K562 (cell line): ENCODE results near the gene CPED1. TPM values are rescaled to one million over a fixed set of nuclear protein-coding genes. Genes with fewer than 3 reads are reported as not detected.

ENCODE experiments used
- ARHGAP35 ChIP-seq: fragments of 450-650 bp; IDR thresholded peaks from 2 replicates; pipeline ENCODE4 v1.6.1; 2018; ENCODE audit not compliant: partially characterized antibody
- EP300 ChIP-seq: IDR thresholded peaks from 2 replicates; pipeline ENCODE4 v1.6.1; 2012; ENCODE audit warnings: low read length, improper control_type of control experiment
- MCM7 ChIP-seq, 2 experiments: fragments of 450-650 bp; IDR thresholded peaks; 2 replicates each; pipeline ENCODE4 v1.6.1; 2016 to 2018
- RAD51 ChIP-seq: fragments of 450-650 bp; IDR thresholded peaks from 2 replicates; pipeline ENCODE4 v1.7.1; 2016; ENCODE audit warnings: low read depth, mild to moderate bottlenecking, borderline replicate concordance
- U2AF1 ChIP-seq: fragments of 200-400 bp; formaldehyde crosslinking; optimal IDR thresholded peaks from 2 replicates; pipeline ENCODE3; 2017; ENCODE audit warnings: mild to moderate bottlenecking, low read depth, low read length, moderate library complexity
- polyA plus RNA-seq, 8 experiments: library from polyadenylated mRNA; depleted of rRNA in 4 of 8; stranded (reverse) in 5 of 8; unstranded in 3 of 8; fragments of >200 nt; fragmentation: Nextera tagmentation in 2 of 8; fragmentation: Illumina TruSeq in 1 of 8; extraction: Ambion mirVana in 2 of 8; extraction: Trizol in 1 of 8; gene quantifications; 2 replicates each; pipeline versions ENCODE4 v1.2.1 to v1.2.3, GENCODE V29; 2011 to 2014; ENCODE audit warnings: inconsistent platforms in 1 of 8, missing spikeins in 1 of 8
- total RNA-seq, 7 experiments: library from RNA; depleted of rRNA in 6 of 7; stranded (reverse); fragments of >200 nt in 6 of 7; fragmentation: Illumina TruSeq in 2 of 7; extraction: Trizol in 2 of 7; gene quantifications; 2 replicates each; pipeline versions ENCODE4 v1.2.1 to v1.2.3, GENCODE V29; 2011 to 2021; ENCODE audit warnings: low replicate concordance in 1 of 7
- TF ChIP-seq, protein P1 (sequence below): fragments of 450-650 bp; IDR thresholded peaks from 2 replicates; pipeline ENCODE4 v1.6.1; 2016; ENCODE audit warnings: low read depth

The CPED1 gene
- total and polyA plus RNA-seq, 9 of the 15 experiments (the other 6 are each of a cell fraction or from before 2014, with no cell fraction given) = 195 to 393 (median 290) TPM

DNA sequence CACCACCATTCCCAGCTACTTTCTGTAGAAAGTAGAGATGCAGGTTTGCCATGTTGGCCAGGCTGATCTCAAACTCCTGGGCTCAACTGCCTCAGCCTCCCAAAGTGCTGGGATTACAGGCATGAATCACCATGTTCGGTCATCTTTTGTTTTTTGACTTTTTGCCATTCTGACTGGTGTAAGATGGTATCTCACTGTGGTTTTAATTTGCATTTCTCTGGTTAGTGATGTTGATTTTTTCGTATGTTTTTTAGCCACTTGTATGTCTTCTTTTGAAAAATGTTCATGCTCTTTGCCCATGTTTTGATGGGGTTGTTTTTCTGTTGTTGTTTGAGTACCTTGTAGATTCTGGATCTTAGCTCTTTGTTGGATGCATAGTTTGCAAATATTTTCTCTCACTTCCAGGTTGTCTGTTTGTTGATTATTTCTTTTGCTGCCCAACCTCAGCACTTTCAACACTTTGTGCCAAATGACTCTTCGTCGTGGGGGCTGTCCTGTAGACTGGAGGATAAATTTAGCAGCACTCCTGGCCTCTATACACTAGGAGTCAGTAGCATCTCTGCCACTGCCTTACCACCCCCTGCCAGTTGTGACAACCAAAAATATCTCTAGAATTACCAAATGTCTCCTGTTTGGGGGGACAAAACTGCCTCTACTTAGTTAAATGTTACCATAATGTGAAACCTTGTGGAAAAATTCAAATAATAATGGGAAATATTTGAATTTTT is 6.5 kb upstream of the CPED1 start (continued):
- TF ChIP-seq, protein P1, sequence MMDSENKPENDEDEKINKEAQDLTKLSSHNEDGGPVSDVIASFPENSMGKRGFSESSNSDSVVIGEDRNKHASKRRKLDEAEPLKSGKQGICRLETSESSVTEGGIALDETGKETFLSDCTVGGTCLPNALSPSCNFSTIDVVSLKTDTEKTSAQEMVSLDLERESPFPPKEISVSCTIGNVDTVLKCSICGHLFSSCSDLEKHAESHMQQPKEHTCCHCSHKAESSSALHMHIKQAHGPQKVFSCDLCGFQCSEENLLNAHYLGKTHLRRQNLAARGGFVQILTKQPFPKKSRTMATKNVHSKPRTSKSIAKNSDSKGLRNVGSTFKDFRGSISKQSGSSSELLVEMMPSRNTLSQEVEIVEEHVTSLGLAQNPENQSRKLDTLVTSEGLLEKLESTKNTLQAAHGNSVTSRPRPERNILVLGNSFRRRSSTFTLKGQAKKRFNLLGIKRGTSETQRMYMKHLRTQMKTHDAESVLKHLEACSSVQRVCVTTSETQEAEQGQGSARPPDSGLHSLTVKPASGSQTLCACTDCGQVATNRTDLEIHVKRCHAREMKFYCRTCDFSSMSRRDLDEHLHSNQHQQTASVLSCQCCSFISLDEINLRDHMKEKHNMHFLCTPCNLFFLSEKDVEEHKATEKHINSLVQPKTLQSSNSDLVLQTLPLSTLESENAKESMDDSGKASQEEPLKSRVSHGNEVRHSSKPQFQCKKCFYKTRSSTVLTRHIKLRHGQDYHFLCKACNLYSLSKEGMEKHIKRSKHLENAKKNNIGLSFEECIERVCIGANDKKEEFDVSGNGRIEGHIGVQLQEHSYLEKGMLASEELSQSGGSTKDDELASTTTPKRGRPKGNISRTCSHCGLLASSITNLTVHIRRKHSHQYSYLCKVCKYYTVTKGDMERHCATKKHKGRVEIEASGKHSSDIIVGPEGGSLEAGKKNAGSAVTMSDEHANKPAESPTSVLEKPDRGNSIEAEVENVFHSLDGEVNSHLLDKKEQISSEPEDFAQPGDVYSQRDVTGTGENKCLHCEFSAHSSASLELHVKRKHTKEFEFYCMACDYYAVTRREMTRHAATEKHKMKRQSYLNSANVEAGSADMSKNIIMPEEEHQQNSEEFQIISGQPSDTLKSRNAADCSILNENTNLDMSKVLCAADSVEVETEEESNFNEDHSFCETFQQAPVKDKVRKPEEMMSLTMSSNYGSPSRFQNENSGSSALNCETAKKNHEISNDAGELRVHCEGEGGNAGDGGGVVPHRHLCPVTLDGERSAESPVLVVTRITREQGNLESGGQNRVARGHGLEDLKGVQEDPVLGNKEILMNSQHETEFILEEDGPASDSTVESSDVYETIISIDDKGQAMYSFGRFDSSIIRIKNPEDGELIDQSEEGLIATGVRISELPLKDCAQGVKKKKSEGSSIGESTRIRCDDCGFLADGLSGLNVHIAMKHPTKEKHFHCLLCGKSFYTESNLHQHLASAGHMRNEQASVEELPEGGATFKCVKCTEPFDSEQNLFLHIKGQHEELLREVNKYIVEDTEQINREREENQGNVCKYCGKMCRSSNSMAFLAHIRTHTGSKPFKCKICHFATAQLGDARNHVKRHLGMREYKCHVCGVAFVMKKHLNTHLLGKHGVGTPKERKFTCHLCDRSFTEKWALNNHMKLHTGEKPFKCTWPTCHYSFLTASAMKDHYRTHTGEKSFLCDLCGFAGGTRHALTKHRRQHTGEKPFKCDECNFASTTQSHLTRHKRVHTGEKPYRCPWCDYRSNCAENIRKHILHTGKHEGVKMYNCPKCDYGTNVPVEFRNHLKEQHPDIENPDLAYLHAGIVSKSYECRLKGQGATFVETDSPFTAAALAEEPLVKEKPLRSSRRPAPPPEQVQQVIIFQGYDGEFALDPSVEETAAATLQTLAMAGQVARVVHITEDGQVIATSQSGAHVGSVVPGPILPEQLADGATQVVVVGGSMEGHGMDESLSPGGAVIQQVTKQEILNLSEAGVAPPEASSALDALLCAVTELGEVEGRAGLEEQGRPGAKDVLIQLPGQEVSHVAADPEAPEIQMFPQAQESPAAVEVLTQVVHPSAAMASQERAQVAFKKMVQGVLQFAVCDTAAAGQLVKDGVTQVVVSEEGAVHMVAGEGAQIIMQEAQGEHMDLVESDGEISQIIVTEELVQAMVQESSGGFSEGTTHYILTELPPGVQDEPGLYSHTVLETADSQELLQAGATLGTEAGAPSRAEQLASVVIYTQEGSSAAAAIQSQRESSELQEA = 0 out of 2 replicates have a peak, but pooled peaks have one; percentile 41
- TF ChIP-seq MCM7 (IDR thresholded peaks at IDR 0.05) (0 out of 4 replicates have a peak, but pooled peaks of 1 of the 2 experiments have one; percentile 5), U2AF1 (no peak), EP300 (no peak), ARHGAP35 (peak; percentile 5), RAD51 (no peak)
